Stimulated activated CD8-positive, alpha-beta memory T cell treated with anti-CD3 and anti-CD28 coated beads, Interleukin-4, amount 100 ng/mL, for 4 hours (primary cell): ENCODE data around the gene SIT1.

ENCODE experiments used
- DNase-seq, 2 donors: peaks; one replicate each; pipeline ENCODE4 v3.0.0-alpha.2; 2020; ENCODE audit warnings: low read depth in 2 of 2, low spot score in 1 of 2

Gene SIT1

DNA sequence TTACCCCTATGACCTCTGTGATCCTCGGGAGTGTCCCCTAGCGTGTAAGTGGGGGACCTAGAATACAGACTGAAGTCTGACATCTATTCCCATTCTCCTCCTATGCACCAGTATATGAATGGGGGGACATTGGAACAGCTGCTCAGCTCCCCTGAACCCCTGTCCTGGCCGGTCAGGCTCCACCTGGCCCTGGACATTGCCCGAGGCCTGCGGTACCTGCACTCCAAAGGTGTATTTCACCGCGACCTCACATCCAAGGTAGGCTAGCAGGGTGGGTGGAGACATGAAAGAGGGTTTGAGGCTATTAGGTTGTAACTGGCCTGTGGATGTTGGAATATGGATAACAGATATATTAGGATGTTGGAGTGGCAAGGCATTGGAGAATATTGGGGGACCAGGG, 44.0 kb downstream of the SIT1 start:
- no peak for DNase-seq

DNA sequence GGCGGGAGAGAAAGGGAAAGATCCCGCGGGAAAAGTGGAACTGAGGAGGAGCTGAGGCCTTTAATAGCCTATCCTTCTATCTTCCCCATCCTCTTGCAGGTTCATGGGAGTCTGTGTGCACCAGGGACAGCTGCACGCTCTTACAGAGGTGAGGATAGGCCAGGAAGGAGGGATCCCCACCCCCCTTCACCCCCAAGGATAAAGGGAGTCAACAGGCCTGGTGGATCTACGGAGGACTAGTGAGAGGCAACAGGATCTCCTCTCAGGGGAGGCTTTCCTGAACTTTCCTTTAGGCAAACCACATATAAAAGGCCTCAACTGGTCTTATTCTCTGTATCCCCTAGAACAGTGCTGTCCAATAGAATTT, 44.6 kb downstream of the SIT1 start:
- no peak for DNase-seq

DNA sequence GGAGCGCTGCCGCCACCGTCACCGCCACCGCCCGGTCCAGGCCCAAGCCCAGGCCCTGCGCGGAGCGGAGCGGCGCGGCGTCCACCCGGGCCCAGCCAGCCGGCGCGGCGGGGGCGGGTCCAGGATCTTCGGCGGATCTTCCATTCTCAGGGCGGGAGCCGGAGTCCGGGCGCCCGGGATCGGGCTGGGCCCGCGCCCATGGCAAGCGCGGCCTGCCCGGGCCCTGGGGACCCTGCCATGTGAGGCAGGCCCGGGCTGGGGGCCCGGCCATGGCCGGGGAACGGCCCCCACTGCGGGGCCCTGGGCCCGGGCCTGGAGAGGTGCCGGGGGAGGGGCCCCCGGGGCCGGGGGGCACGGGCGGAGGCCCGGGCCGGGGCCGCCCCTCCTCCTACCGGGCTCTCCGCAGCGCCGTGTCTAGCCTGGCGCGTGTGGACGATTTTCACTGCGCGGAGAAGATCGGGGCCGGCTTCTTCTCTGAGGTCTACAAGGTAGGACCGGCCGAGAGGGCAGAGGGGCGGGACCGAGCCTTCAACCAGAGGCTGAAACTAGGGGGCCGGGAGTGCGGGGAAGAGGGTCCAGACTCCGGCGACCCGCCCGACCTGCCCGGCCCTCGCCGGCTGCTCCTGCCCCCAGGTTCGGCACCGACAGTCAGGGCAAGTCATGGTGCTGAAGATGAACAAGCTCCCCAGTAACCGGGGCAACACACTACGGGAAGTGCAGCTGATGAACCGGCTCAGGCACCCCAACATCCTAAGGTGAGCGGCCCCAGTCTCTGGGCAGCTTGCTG, 45.2 kb downstream of the SIT1 start:
- DNase-seq = peak in 1 of 2 donors; percentile 13

DNA sequence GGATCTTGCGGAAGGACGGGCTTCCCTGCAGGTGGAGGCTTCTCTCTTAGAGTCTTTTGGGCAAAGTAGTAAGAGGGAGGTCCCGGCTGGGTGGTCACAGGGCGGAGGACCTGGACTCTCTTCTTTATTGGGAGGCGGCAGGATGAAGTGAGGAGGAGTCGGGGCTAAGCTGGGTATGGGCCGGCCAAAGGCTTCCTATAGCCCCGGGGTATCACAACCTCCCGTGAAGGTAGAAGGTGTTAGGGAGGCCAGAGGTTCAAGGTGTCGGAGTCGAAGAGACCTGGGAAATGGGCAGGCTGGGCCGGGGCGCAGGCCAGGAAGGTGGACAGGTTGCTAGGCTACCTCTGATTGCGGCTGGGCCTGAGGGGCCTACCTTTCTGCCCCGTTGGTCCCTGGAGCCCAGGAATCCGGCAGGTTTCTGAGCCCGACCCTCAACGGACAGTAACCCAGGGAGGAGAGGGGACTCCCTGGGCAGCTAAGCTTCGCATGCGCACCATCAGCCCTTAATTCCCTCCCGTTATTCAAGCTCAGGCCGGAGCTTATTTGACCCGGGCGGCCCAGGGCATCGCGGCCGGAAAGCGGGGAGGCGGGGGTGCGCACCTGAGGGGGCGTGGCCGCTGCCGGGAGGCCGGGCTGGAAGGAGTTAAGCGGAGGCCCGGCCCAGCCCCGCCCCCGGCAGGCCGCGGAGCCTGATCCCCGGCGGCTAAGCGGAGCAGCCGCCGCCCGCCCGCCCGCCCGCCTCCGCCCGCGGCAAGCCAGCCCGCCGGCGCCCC, 46.0 kb downstream of the SIT1 start, which contains the start of gene TESK1:
TESK1 (plus strand) TSS at position 685 of the 773 bp plus-strand sequence. CDS start 358 bp downstream, outside the sequence.
- DNase-seq = peak; percentile 47 to 66

DNA sequence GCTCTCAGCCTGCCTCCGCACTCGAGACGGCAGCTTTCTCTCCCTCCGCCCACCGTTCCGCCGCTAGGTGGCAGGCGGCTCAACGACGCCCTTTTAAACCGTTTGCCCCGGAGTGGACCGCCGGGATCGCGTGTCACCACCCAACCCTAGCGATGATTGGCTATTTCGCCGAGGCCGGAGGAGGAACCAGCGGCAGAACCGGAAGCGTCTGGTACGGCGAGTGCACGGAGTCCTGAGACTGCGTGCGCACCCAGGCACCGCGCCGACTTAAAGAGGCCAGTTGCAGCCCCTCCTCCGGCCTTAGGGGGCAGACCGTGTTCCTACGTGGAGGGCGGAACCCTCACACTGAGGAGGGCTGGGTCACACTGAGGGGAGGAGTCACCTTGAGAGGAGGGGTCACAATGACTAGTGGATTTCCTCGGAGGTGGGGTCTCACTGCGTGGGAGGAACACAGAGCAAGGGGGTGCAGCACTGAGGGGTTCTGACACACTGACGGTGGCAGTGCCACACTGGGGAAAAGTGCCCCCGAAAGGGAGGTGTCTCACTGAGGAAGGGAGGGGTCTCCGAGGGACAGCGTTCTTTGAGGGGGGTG, 46.6 kb downstream of the SIT1 start:
- peak; percentile 94 to 98 for DNase-seq

DNA sequence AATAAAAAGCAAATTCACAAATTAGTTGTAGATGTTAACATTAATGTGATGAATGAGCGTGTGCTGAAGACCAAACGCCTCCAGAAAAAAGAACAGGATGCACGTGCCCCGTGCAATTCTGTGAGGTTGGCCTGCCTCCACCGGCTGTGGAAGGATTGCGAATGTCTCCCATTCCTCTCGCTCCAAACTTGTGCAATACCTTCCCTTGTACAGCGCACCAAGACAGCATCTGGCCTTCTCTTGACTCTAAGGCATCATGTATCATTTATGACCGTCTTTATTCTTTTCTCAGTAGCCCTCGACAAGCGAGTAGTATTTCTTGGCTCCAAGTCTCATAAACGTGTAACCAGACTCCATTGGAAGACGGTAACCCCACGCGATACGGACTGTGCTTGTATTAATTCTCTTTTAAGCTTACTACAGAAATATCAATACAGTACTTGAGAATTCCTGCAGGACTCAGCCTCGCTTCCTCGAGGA, 47.2 kb downstream of the SIT1 start:
- no peak for DNase-seq

DNA sequence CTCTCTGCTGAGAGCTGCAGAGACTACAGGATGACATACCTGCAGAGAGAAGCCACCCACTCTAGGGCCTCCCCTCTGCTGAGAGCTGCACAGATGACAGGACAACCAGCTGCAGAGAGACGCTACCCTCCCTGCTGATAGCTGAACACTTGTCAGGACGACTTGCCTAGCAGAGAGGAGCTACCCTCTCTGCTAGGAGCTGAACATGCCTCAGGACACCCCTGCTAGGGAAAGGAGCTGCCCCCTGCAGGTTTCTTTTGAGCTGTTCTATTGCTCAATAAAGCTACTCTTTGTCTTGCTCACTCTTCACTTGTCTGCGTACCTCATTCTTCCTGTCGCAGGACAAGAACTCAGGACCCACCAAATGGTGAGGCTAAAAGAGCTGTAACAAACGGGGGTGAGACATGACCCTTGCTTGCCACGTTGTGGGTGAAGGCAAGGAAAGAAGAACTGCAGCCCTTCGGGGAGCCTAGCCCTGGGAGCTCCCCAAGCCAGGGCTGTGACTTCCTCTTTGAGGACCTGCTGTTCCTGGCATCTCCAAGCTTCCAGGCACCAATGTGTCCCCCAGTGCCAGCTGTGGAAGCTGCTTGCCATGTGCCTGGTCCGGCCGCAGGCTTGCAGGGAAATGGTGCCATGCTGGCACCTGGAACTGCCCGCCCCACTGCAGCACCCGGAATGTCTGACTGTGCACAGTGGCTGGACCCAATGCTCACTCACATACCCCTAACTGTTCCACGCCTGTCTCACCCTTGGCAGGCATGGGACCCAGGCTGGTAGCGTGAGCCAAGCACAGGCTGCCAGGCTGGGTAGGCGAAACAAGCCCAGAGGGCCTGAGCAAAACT, 50.7 kb downstream of the SIT1 start:
- no peak for DNase-seq
